OCI-LY1 (cell line): Measurements from ENCODE around the gene CRTC3.

Experiments
- H2AFZ ChIP-seq: fragments of 200-600 bp; sonication (generic), shearing (Covaris generic); 2 replicates; pipeline ENCODE4 v1.6.0; 2014; ENCODE audit warnings: antibody characterized with exemption, mild to moderate bottlenecking, low read length
- H3F3A ChIP-seq: fragments of 200-600 bp; sonication (generic), shearing (Covaris generic); 2 replicates; pipeline ENCODE4 v1.6.0; 2014; ENCODE audit warnings: mild to moderate bottlenecking, antibody characterized with exemption, low read length, moderate library complexity; ENCODE audit not compliant: insufficient read depth
- H3K27ac ChIP-seq: fragments of 200-600 bp; sonication (generic); 2 replicates; pipeline ENCODE4 v1.5.1; 2014; ENCODE audit warnings: low read length, mixed run types, mild to moderate bottlenecking, low read depth; ENCODE audit not compliant: poor library complexity, severe bottlenecking
- H3K27me3 ChIP-seq: fragments of 200-600 bp; sonication (generic); 2 replicates; pipeline ENCODE4 v1.6.0; 2014; ENCODE audit warnings: antibody characterized with exemption, mild to moderate bottlenecking, low read length, moderate library complexity; ENCODE audit not compliant: insufficient read depth
- H3K36me3 ChIP-seq: fragments of 200-600 bp; sonication (generic); 2 replicates; pipeline ENCODE4 v1.6.1; 2014; ENCODE audit warnings: mild to moderate bottlenecking, antibody characterized with exemption, low read length, moderate library complexity, mixed read lengths; ENCODE audit not compliant: insufficient read depth
- H3K4me1 ChIP-seq: fragments of 200-600 bp; sonication (generic); 2 replicates; pipeline ENCODE4 v1.5.1; 2014; ENCODE audit warnings: mild to moderate bottlenecking, low read length, moderate library complexity; ENCODE audit not compliant: insufficient read depth, severe bottlenecking
- H3K4me2 ChIP-seq: fragments of 200-600 bp; sonication (generic), shearing (Covaris generic); 2 replicates; pipeline ENCODE4 v1.6.1; 2014; ENCODE audit warnings: low read length
- H3K4me3 ChIP-seq: fragments of 200-600 bp; sonication (generic); 2 replicates; pipeline ENCODE4 v1.5.1; 2014; ENCODE audit warnings: low read length, low read depth, mild to moderate bottlenecking, mixed read lengths; ENCODE audit not compliant: poor library complexity, severe bottlenecking
- H3K79me2 ChIP-seq: fragments of 200-600 bp; shearing (Covaris generic); 2 replicates; pipeline ENCODE4 v1.6.1; 2016; ENCODE audit warnings: mixed run types, low read length, mixed read lengths; ENCODE audit not compliant: insufficient read depth
- H3K9ac ChIP-seq: fragments of 200-600 bp; sonication (generic), shearing (Covaris generic); 2 replicates; pipeline ENCODE4 v1.6.1; 2014; ENCODE audit warnings: mild to moderate bottlenecking, low read length, mixed read lengths
- H3K9me2 ChIP-seq: fragments of 200-600 bp; sonication (generic), shearing (Covaris generic); 2 replicates; pipeline ENCODE4 v1.6.1; 2014; ENCODE audit warnings: low read depth, mild to moderate bottlenecking, low read length, mixed read lengths
- H3K9me3 ChIP-seq: fragments of 200-600 bp; shearing (Covaris generic); 2 replicates; pipeline ENCODE4 v1.6.1; 2014; ENCODE audit warnings: low read length, mixed read lengths
- H4K20me1 ChIP-seq: fragments of 200-600 bp; sonication (generic), shearing (Covaris generic); 2 replicates; pipeline ENCODE4 v1.6.0; 2016; ENCODE audit warnings: mild to moderate bottlenecking, low read length; ENCODE audit not compliant: insufficient read depth
- EZH2 ChIP-seq: fragments of 200-600 bp; sonication (generic), shearing (Covaris generic); IDR thresholded peaks from 2 replicates; pipeline ENCODE4 v1.8.0; 2017; ENCODE audit warnings: borderline replicate concordance, mixed run types, mild to moderate bottlenecking, antibody characterized with exemption, low read length, moderate library complexity, mixed read lengths
- TF ChIP-seq, protein P1 (sequence below): fragments of 200-600 bp; sonication (generic), shearing (Covaris generic); IDR thresholded peaks from 2 replicates; pipeline ENCODE4 v1.5.1; 2017; ENCODE audit warnings: mild to moderate bottlenecking, antibody characterized with exemption, low read length, moderate library complexity, mixed read lengths

Gene CRTC3

DNA sequence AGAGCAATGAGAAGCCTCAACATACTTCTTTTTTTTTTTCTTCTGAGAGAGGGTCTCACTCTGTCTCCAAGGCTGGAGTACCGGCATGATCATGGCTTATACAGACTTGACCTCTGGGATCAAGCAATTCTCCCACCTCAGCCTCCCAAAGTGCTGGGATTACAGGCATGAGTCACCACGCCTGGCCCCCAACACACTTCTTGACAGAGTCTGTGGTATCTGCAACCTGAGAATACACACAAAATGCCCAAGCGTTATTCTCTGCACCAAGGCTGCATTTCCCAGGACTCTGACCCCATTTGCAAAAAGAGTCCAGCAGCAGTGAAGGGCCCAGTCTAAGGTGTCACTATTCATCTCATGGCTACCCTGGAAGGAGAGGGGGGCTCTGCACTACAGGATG lies 144.8 kb downstream of the CRTC3 start:
- H3K9ac ChIP-seq, result no peak overlapping the region
- no peaks in the 10 kb centered on the region for H3K9me3 ChIP-seq
- H3K27ac ChIP-seq, result no peak overlapping the region
- no peaks in the 10 kb centered on the region for H4K20me1 ChIP-seq
- no peak for TF ChIP-seq EZH2
- TF ChIP-seq, protein P1, sequence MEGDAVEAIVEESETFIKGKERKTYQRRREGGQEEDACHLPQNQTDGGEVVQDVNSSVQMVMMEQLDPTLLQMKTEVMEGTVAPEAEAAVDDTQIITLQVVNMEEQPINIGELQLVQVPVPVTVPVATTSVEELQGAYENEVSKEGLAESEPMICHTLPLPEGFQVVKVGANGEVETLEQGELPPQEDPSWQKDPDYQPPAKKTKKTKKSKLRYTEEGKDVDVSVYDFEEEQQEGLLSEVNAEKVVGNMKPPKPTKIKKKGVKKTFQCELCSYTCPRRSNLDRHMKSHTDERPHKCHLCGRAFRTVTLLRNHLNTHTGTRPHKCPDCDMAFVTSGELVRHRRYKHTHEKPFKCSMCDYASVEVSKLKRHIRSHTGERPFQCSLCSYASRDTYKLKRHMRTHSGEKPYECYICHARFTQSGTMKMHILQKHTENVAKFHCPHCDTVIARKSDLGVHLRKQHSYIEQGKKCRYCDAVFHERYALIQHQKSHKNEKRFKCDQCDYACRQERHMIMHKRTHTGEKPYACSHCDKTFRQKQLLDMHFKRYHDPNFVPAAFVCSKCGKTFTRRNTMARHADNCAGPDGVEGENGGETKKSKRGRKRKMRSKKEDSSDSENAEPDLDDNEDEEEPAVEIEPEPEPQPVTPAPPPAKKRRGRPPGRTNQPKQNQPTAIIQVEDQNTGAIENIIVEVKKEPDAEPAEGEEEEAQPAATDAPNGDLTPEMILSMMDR, result no peak
- no peaks in the 10 kb centered on the region for H3K79me2 ChIP-seq
- H3K4me2 ChIP-seq, result no peak overlapping the region
- H2AFZ ChIP-seq, result no peak overlapping the region
- H3K4me1 ChIP-seq, result no peaks in the 10 kb centered on the region
- H3F3A ChIP-seq, result no peaks in the 10 kb centered on the region
- no peaks in the 10 kb centered on the region for H3K9me2 ChIP-seq
- peaks cover 14% of the 10 kb centered on the region; the same call in 1 of the 2 replicates for H3K27me3 ChIP-seq
- H3K4me3 ChIP-seq, result no peak overlapping the region
- H3K36me3 ChIP-seq, result no peaks in the 10 kb centered on the region

DNA sequence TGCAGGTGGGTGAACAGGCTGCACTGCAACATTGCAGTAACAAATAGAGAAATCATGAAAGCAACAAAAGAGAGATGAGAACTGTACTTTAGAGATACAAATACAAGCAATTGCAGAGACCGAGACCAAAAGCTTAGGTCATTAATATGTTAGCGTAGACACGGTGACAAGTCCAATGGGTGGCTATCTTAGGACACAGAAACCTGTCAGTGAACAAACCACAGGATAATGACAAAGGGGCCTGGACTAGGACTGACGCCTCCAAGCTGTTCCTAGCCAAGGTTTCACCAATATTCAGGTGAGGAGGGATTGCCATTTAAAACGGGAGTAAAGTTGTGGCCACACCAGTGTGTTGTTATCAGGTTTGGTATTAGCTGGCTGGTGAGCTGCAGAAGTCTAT lies 145.7 kb downstream of the CRTC3 start:
- no peaks in the 10 kb centered on the region for H3K4me1 ChIP-seq
- H3K9me3 ChIP-seq, result no peaks in the 10 kb centered on the region

DNA sequence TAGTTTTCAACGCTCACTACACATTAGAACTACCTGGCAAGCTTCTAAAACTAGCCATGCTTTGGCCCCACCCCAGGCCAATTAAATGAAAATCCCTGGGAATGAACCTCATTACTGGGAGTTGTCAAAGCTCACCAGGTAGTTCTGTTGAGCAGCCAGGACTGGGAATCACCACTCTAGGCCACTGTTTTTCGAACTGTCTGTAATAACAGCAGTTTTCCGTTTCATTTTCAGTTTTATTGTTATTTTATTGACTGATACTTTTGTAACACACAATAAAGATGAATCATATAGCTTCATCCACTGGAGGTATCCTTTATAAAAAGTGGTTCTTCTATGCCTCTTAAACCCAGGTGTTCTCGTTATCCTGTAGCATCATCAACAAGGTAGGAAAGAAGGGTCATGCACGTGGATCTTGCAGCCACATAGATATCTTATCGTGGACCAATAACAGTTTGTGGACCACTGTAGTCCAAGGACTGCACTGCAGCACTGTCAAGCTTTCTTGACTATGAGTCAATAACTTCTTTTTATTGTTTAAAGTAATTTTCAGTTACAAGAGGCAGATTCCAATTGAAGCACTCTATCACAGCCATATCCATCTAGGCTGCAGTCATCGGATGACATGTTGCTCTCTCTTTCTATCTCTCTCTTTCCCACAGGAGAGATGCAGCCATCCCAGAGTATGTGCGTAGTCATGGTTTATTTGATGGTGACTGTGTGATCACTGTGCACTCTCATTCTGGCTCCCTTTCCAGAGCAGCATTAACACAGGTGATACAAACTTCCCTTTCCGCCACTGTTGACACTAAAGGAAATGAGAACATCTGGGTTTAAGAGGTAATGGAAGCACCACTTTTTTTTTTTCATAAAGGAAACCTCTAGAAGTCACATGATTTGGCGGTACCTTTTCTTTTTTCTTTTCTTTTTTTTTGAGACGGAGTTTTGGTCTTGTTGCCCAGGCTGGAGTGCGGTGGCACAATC lies 148.4 kb downstream of the CRTC3 start:
- no peak for TF ChIP-seq EZH2
- TF ChIP-seq, protein P1, result no peak
- Histone ChIP-seq H3K9ac (no peak overlapping the region), H3K9me2 (no peaks in the 10 kb centered on the region), H3K27me3 (peaks cover 9% of the 10 kb centered on the region; the same call in 1 of the 2 replicates), H4K20me1 (no peaks in the 10 kb centered on the region), H3K4me1 (no peaks in the 10 kb centered on the region), H3K4me2 (no peak overlapping the region), H3K79me2 (no peaks in the 10 kb centered on the region), H3F3A (no peaks in the 10 kb centered on the region), H2AFZ (no peak overlapping the region), H3K9me3 (no peaks in the 10 kb centered on the region), H3K4me3 (no peak overlapping the region), H3K27ac (no peak overlapping the region), H3K36me3 (no peaks in the 10 kb centered on the region)

More for the DNA sequence above, 145.7 kb downstream of the CRTC3 start:
- Histone ChIP-seq H3K27me3 (peaks cover 14% of the 10 kb centered on the region; the same call in 1 of the 2 replicates), H3K27ac (no peak overlapping the region), H3K9ac (no peak overlapping the region), H2AFZ (no peak overlapping the region), H3K4me3 (no peak overlapping the region), H3K36me3 (no peaks in the 10 kb centered on the region), H3F3A (no peaks in the 10 kb centered on the region), H3K79me2 (no peaks in the 10 kb centered on the region), H3K9me2 (no peaks in the 10 kb centered on the region), H3K4me2 (no peak overlapping the region), H4K20me1 (no peaks in the 10 kb centered on the region)
- TF ChIP-seq, protein P1, result no peak
- no peak for TF ChIP-seq EZH2
